PC-3 (cell line): ENCODE results near the gene SARNP.

Source experiments
- CTCF ChIP-seq: fragments of 300-600 bp; sonication (generic); conservative IDR thresholded peaks from 2 replicates; pipeline ENCODE4 v1.5.1; 2017; ENCODE audit warnings: antibody characterized with exemption, low read depth, mild to moderate bottlenecking, low read length
- EZH2 ChIP-seq: fragments of 300-600 bp; sonication (generic); IDR thresholded peaks from one replicate; pipeline ENCODE4 v1.6.1; 2017; ENCODE audit warnings: antibody characterized with exemption, mild to moderate bottlenecking, low read length; ENCODE audit not compliant: unreplicated experiment
- EZH2phosphoT487 ChIP-seq: fragments of 300-600 bp; sonication (generic); IDR thresholded peaks from 2 replicates; pipeline ENCODE4 v1.6.1; 2018; ENCODE audit warnings: mild to moderate bottlenecking, antibody characterized with exemption, low read length, borderline replicate concordance

GRCh38 chr12:55727643-55728185, 89.8 kb downstream of the SARNP start:
- TF ChIP-seq CTCF, result no peak
- no peak for TF ChIP-seq EZH2
- TF ChIP-seq EZH2phosphoT487, result no peak
